Smooth muscle cell (in vitro differentiated cells): ENCODE data around the gene TBC1D16. TPM values are rescaled to one million over a fixed set of nuclear protein-coding genes. Genes with fewer than 3 reads are reported as not detected.

Source experiments
- DNase-seq: peaks from one replicate; lab custom pipeline; 2025; ENCODE audit not compliant: unreplicated experiment; lab: John Stamatoyannopoulos, UW
- H2AFZ ChIP-seq: fragments of 200-600 bp; sonication (generic); 2 replicates; pipeline ENCODE4 v1.6.0; 2016; ENCODE audit warnings: antibody characterized with exemption, low read depth, mild to moderate bottlenecking
- H3F3A ChIP-seq: fragments of 200-600 bp; sonication (generic); 2 replicates; pipeline ENCODE4 v1.6.0; 2017; ENCODE audit warnings: antibody characterized with exemption, low read depth
- H3K27ac ChIP-seq: fragments of 200-600 bp; sonication (generic); 2 replicates; pipeline ENCODE4 v1.5.1; 2016; ENCODE audit warnings: low read depth, mild to moderate bottlenecking
- H3K27me3 ChIP-seq: fragments of 200-600 bp; sonication (generic); 2 replicates; pipeline ENCODE4 v1.6.1; 2016; ENCODE audit warnings: low read depth, mild to moderate bottlenecking
- H3K36me3 ChIP-seq: fragments of 200-600 bp; sonication (generic); 2 replicates; pipeline ENCODE4 v1.5.1; 2016; ENCODE audit warnings: low read depth
- H3K4me1 ChIP-seq: fragments of 200-600 bp; sonication (generic); 2 replicates; pipeline ENCODE4 v1.5.1; 2016; ENCODE audit warnings: low read depth
- H3K4me2 ChIP-seq: fragments of 200-600 bp; sonication (generic); 2 replicates; pipeline ENCODE4 v1.6.0; 2016; ENCODE audit warnings: mild to moderate bottlenecking
- H3K4me3 ChIP-seq: fragments of 200-600 bp; sonication (generic); 2 replicates; pipeline ENCODE4 v1.5.1; 2016; ENCODE audit warnings: mild to moderate bottlenecking
- H3K79me2 ChIP-seq: fragments of 200-600 bp; sonication (generic); 2 replicates; pipeline ENCODE4 v1.6.0; 2016; ENCODE audit warnings: low read depth, mild to moderate bottlenecking
- H3K9ac ChIP-seq: fragments of 200-600 bp; sonication (generic); 2 replicates; pipeline ENCODE4 v1.6.0; 2016; ENCODE audit warnings: low read depth
- H3K9me3 ChIP-seq: fragments of 200-600 bp; sonication (generic); replicated peaks from 2 replicates; pipeline ENCODE4 v1.5.1; 2016; ENCODE audit warnings: low read depth
- H4K20me1 ChIP-seq: fragments of 200-600 bp; sonication (generic); 2 replicates; pipeline ENCODE4 v1.6.0; 2016; ENCODE audit warnings: low read depth
- WGBS: methylation state at CpG from one replicate; pipeline ENCODE4 v1.1.7; 2016; ENCODE audit warnings: low lambda C conversion rate; 5-methylcytosine and 5-hydroxymethylcytosine counted together
- polyA plus RNA-seq: library from polyadenylated mRNA; unstranded; fragments of >200 nt; fragmentation: Nextera tagmentation; extraction: Ambion mirVana; gene quantifications from 2 replicates; pipeline ENCODE4 v1.2.1, GENCODE V29; 2016
- total RNA-seq: library from RNA; depleted of rRNA; stranded (reverse); fragments of >200 nt; gene quantifications from 2 replicates; pipeline ENCODE4 v1.2.3, GENCODE V29; 2014
- TF ChIP-seq, protein P1 (sequence below): fragments of 200-600 bp; sonication (generic); IDR thresholded peaks from 2 replicates; pipeline ENCODE4 v1.5.1; 2017; ENCODE audit warnings: borderline replicate concordance, mild to moderate bottlenecking, antibody characterized with exemption; ENCODE audit not compliant: insufficient read depth, poor library complexity, severe bottlenecking

The TBC1D16 gene
- total and polyA plus RNA-seq, 2 experiments from 2014 or later = 17.4 to 24.6 TPM

DNA sequence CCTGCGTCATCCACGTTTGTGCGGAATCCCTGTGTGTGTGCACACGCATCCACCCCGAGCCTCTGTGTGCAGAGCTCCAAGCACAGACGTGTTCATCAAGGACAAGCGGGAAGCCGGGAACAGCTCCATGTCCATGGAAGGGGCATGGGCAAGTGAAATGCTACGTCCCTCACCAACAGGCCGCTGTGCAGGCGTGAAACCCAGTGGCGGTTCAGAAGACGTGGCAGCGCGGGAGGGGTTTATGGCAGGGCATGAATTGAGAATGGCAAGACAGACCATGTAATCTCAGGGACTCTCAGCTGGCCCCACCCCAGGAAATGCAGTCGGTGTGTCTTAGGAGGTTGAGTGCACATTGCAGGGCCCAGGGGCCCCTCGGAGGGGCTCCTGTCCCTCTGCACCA lies 52.7 kb downstream of the TBC1D16 start:
- DNase-seq = no peak
- TF ChIP-seq, protein P1, sequence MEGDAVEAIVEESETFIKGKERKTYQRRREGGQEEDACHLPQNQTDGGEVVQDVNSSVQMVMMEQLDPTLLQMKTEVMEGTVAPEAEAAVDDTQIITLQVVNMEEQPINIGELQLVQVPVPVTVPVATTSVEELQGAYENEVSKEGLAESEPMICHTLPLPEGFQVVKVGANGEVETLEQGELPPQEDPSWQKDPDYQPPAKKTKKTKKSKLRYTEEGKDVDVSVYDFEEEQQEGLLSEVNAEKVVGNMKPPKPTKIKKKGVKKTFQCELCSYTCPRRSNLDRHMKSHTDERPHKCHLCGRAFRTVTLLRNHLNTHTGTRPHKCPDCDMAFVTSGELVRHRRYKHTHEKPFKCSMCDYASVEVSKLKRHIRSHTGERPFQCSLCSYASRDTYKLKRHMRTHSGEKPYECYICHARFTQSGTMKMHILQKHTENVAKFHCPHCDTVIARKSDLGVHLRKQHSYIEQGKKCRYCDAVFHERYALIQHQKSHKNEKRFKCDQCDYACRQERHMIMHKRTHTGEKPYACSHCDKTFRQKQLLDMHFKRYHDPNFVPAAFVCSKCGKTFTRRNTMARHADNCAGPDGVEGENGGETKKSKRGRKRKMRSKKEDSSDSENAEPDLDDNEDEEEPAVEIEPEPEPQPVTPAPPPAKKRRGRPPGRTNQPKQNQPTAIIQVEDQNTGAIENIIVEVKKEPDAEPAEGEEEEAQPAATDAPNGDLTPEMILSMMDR = no peak
- H3K79me2 ChIP-seq = peaks cover 50% of the 10 kb centered on the region

DNA sequence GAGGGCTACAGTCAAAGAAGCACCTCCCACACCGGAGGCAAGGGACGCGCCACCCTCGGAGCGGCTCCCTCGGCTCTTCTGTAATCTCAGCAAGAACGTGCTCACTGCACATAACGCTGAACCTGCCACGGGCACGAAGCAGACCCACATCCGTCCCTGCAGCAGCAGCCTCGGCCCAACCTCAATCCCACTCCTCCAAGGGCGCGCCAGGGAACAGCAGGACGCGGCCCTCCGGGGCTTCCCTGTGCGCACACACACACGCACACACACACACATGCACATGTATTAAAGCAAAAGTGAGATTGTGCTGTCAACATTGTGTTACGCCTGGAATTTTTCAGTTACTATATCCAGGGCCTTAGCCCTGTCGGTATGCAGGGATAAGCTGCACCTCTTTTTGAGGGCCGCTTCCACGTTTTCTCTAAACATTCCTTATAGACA lies 54.0 kb downstream of the TBC1D16 start:
- Histone ChIP-seq H3K4me1 (peaks cover 4% of the 10 kb centered on the region), H3K9me3 (no peaks in the 10 kb centered on the region), H4K20me1 (peaks cover 92% of the 10 kb centered on the region), H3K79me2 (peaks cover 44% of the 10 kb centered on the region), H2AFZ (no peak overlapping the region), H3F3A (peaks cover under 1% of the 10 kb centered on the region), H3K36me3 (no peaks in the 10 kb centered on the region), H3K9ac (no peak overlapping the region), H3K27me3 (no peaks in the 10 kb centered on the region), H3K27ac (no peak overlapping the region), H3K4me2 (no peak overlapping the region), H3K4me3 (no peak overlapping the region)
- TF ChIP-seq, protein P1 = no peak
- 96% methylated on average over 18 of the region's 23 CpGs for WGBS
- no peak for DNase-seq

More for the DNA sequence above, 52.7 kb downstream of the TBC1D16 start:
- Histone ChIP-seq H3K27ac (no peak overlapping the region), H3K36me3 (no peaks in the 10 kb centered on the region), H3F3A (peaks cover 11% of the 10 kb centered on the region), H3K4me3 (no peak overlapping the region), H2AFZ (no peak overlapping the region), H3K4me1 (peaks cover 12% of the 10 kb centered on the region), H4K20me1 (peaks cover 92% of the 10 kb centered on the region), H3K27me3 (no peaks in the 10 kb centered on the region), H3K4me2 (no peak overlapping the region), H3K9me3 (no peaks in the 10 kb centered on the region), H3K9ac (no peak overlapping the region)
- 95% methylated on average over 17 of the region's 17 CpGs for WGBS

DNA sequence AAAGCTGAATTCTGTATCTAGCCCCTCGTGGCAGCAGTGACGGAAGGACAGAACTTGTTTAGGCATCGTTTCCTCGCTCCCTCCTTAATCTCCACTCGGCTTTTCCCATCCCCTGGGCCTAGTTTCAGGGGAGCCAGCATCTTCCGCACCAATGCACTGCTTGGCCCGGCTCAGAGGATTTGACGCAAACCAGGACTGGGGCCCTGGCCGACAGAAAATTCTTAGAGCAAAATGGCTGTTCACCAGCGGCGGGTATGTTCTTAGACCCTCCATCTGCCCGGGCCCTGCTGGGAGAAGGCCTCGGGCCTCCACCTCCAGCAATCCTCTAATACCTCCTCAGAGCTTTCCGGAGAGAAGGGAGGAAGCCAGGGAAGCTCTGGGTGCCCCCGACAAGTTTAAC lies 54.6 kb downstream of the TBC1D16 start:
- H2AFZ ChIP-seq = no peak overlapping the region
- H4K20me1 ChIP-seq = peaks cover 92% of the 10 kb centered on the region
- H3K27me3 ChIP-seq = no peaks in the 10 kb centered on the region
- no peaks in the 10 kb centered on the region for H3F3A ChIP-seq
- peaks cover 4% of the 10 kb centered on the region for H3K4me1 ChIP-seq
- no peak overlapping the region for H3K9ac ChIP-seq
- no peaks in the 10 kb centered on the region for H3K9me3 ChIP-seq
- H3K36me3 ChIP-seq = no peaks in the 10 kb centered on the region
- H3K4me3 ChIP-seq = no peak overlapping the region
- H3K27ac ChIP-seq = no peak overlapping the region
- TF ChIP-seq, protein P1 = no peak
- no peak for DNase-seq
- 82% methylated on average over 15 of the region's 15 CpGs for WGBS
- H3K79me2 ChIP-seq = peaks cover 45% of the 10 kb centered on the region
- no peak overlapping the region for H3K4me2 ChIP-seq
